Measurements from ENCODE around the gene OR2L8.
A peak's percentile ranks its signal among the peaks of the same experiment; 100 is the strongest.
"Not testable (repeated sequence)": the region's sequence is repeated elsewhere in the genome, so short reads cannot be mapped to it uniquely, and the experiment has no call there.

OR2L8 gene, protein sequence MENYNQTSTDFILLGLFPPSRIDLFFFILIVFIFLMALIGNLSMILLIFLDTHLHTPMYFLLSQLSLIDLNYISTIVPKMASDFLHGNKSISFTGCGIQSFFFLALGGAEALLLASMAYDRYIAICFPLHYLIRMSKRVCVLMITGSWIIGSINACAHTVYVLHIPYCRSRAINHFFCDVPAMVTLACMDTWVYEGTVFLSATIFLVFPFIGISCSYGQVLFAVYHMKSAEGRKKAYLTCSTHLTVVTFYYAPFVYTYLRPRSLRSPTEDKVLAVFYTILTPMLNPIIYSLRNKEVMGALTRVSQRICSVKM

GRCh38 chr1:247948558-247948957 is at the start of gene OR2L8:
OR2L8 (plus strand) TSS chr1:247948858; CDS start chr1:247948858, 0 bp downstream.
- no peak for DNase-seq

DNA sequence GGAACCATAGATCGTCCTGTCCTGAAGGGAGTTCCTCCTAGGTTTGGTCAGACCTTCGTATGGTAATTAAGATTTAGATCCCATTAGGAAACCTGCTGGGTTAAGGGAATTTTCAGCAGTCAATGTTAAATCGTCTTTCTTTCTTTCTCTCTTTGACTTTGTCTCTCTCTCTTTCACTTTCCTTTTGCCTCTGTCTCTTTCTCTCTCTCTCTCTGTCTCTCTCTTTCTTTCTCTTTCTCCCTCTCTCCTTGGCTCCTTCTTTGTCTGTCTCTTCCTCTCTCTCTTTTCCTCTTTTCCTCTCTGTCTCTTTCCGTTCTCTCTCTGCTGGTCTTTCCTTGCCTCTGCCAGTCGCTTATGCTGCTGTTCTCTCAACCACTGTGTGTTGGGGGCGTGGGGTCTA is 44.5 kb upstream of the OR2L8 start:
- DNase-seq, result no peak

- no peak for DNase-seq
Measured at GRCh38 chr1:247905181-247905580, 43.5 kb upstream of the OR2L8 start.

GRCh38 chr1:247905910-247906503 is 42.7 kb upstream of the OR2L8 start:
- DNase-seq, result peak in 1 of 2 experiments; percentile 28

DNA sequence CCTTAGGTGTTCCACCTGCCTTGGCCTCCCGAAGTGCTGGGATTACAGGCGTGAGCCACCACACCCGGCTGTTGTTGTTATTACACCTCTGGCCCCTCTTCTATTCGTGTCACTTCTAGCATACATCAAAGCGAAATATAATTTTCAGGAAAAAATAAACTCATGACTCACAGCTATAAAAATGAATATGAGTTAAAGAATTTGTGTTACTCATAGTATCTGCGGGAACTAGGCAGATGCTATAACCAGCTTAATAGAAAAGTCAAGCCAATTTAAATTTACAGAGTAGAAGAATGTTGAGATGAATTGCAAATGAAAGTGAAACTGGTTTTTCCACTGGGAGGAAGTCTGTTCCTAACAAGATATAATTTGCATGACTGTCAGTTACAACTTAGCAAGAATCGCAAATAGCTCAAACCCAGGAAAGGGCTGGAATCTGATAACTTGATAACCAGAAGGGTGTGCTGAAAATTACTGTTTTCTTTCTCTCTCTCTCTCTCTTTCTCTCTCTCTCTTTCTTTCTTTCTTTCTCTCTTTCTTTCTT is 42.1 kb upstream of the OR2L8 start:
- peak; percentile 69 to 92 for DNase-seq

GRCh38 chr1:247908766-247909165 is 39.9 kb upstream of the OR2L8 start:
- DNase-seq, result no peak

DNA sequence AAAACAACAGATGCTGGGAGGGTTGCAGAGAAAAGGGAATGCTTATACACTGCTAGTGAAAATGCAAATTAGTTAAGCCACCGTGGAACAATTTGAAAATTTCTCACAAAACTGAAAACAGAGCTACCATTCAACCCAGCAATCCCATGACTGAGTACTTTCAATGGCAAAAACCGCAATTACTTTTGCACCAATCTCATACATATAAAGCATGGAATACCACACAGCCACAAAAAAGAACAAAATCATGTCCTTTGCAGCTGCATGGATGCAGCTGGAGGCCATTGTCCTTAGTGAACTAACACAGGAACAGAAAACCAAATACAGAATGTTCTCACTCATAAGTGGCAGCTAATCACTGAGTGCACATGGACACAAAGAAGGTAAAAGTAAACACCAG is 34.9 kb upstream of the OR2L8 start:
- DNase-seq, result no peak

- no peak for DNase-seq
Measured at GRCh38 chr1:247914941-247915662, 33.6 kb upstream of the OR2L8 start.

GRCh38 chr1:247919952-247920351 is 28.7 kb upstream of the OR2L8 start, which contains the start of gene OR2T8:
OR2T8 (plus strand) TSS chr1:247920252; CDS start chr1:247921018, 766 bp downstream.
- no peak for DNase-seq

- no peak for DNase-seq
Measured at GRCh38 chr1:247923941-247924340, 24.7 kb upstream of the OR2L8 start.

GRCh38 chr1:247924868-247925267 is 23.8 kb upstream of the OR2L8 start, which contains the start of gene OR2AJ1:
OR2AJ1 (plus strand) TSS chr1:247924889; CDS start chr1:247933769, 8,880 bp downstream.
- DNase-seq, result no peak

DNA sequence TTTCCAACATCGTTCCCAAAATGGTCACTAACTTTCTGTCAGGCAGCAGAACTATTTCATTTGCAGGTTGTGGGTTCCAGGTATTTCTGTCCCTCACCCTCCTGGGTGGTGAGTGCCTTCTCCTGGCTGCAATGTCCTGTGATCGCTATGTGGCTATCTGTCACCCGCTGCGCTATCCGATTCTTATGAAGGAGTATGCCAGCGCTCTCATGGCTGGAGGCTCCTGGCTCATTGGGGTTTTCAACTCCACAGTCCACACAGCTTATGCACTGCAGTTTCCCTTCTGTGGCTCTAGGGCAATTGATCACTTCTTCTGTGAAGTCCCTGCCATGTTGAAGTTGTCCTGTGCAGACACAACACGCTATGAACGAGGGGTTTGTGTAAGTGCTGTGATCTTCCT is 14.7 kb upstream of the OR2L8 start:
- DNase-seq, result no peak

DNA sequence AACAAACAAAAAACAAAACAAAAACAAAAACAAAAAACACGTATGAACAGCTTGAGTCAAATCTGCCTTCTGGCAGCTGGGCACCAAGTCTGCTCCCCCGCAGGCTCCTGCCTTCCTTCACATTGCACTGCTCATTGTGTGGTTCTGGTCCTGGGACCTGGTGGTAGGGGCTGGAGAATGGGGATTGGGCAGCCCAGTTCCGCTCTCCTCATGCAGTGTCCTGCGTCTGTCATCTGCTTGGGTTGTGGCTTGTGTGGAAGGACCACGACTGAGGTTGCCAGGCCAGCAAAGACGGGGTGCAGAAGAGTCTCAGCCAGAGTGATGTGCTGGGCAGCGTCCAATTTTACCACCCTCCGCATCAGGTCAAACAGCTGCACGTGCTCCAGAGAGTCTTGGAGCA is 12.9 kb upstream of the OR2L8 start:
- DNase-seq, result no peak

DNA sequence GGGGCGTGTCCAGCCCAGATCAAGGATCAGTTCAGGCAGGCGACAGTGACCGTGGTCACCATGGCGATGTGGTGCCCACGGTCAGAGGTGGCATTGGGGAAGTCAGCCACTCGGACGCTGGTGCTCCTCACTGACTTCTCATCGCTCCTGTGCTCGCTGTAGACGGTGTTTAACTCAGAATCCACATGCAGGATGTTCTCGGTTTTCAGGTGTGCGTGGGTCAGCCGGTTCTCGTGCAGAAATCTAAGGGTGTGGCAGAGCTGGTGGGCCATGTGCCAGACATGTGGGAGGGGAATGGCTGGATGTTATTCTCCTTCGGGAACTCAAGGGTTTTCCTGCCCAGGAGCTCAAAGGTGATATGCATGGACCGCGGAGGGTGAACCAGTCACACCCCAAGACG is 12.2 kb upstream of the OR2L8 start:
- no peak for DNase-seq

DNA sequence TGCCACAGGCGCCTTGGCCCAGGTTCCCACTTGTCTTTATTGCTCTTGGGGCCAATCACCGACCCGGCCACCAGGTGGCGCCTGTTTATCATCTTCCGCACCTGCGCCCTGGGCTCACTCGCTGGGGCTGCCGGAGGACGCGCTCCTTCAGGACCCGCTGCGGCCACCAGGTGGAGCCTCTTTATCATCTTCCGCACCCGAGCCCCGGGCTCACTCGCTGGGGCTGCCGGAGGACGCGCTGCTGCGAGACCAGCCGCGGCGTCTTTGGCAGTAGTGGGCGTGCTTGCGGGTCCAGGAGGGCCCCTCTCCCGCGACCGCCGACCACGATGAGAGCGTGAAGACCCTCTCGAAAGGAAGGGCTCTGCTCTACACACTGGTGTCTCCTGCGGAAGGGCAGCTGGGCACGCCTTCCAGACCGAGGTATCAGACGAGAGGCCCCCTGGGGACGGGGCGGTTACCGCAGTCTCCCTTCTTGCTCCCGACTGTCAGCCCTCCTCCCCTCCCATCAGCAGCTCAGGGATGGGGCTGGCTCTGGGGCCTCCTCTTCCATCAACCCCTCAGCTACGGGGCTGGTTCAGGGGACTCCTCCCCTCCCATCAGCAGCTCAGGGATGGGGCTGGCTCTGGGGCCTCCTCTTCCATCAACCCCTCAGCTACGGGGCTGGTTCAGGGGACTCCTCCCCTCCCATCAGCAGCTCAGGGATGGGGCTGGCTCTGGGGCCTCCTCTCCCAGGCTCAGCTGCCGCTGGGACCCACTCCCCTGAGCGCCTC is 11.5 kb upstream of the OR2L8 start:
- not testable (repeated sequence) for DNase-seq

- DNase-seq, result no peak
Measured at GRCh38 chr1:247942624-247943023, 6.0 kb upstream of the OR2L8 start.

DNA sequence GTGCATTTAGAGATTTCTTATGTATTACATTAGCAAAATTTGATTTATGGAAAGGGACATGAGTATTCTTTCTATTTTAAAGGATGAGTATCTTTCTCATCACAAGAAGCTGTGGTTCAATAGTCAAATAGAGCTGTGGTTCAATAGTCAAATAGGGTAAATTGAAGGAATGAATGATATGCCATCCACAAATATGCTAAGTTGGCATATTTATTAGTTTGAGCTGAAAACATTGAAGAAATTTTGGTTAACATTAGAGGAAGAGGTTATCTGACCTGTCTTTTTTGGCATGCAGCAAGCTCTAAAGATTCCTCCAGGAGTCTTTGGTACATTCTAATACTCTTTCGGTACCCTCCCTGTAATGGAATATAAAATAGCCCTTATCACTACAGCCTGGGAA is 4.8 kb downstream of the OR2L8 start:
- no peak for DNase-seq

DNA sequence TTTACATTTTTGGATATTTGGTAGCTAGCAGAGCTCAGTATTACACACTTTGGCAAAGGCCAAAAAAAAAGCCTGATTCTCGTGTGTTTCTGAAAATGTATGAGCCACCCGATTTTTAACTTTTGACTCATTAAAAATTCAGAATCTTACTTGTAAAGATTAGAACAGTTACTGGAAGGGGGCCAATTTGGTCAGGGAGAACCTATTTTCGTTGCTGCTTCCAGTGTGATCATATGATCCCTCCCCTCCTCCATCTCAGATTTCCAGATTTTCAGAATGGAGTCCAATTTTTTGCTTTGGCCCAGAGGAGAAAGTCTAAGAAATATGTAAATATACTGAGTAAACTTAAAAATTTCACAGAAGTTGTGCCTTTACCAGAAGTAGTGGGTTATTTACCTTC is 13.1 kb downstream of the OR2L8 start:
- DNase-seq, result no peak

GRCh38 chr1:247962911-247963588 is 14.4 kb downstream of the OR2L8 start:
- no peak for DNase-seq

GRCh38 chr1:247964933-247965332 is 16.3 kb downstream of the OR2L8 start, which contains the start of gene OR2AK2:
OR2AK2 (plus strand) TSS chr1:247965233; CDS start chr1:247965377, 144 bp downstream.
- DNase-seq, result no peak

DNA sequence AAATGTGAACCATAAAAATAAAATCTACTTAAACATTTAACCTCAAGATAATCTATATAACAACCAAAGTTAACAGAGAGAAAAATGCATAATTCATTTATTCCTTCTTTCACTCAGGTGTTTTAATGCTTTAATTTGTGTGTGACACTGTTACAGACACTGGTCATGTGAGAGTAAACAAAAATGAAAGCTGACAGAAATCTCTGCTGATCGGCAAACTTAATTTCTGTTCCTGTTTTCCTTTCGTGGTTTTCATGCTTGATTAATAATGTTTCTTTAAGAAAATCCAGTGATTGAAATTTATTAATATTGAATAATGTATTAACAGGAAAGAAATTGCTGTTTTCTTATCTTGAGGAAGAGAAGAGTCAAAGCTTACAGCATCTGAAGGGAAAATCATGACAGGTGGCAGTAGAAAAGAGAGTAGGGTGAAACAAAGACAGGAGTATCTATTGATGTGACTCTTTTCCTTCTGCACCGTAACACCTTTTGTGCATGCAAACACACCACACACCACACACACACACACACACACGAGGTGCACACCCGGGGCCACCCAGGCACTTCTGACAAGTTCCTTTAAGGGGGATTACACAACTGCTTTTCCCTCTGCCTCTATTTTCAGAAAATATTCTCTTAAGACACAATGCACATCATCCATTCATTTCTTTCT is 18.0 kb downstream of the OR2L8 start:
- DNase-seq, result no peak

Measured in SW 1271 (cell line).